HAP-1 (cell line): ENCODE measurements around the gene HIPK2.

Experiments
- DNase-seq, 2 experiments: peaks; one replicate each; pipeline ENCODE4 v3.0.0-alpha.2; 2016 to 2020; ENCODE audit warnings: low spot score in 2 of 2
- H3K27me3 ChIP-seq: fragments of 250-450 bp; sonication (Bioruptor Pico); 2 replicates; pipeline ENCODE4 v1.5.1; 2020; ENCODE audit warnings: low read depth, mild to moderate bottlenecking, moderate library complexity
- H3K36me3 ChIP-seq: fragments of 250-450 bp; sonication (Bioruptor Pico); replicated peaks from 2 replicates; pipeline ENCODE4 v1.5.1; 2020; ENCODE audit warnings: mild to moderate bottlenecking
- H3K4me1 ChIP-seq: fragments of 250-450 bp; sonication (Bioruptor Pico); 2 replicates; pipeline ENCODE4 v1.5.1; 2020; ENCODE audit warnings: mild to moderate bottlenecking
- H3K4me3 ChIP-seq: fragments of 250-450 bp; sonication (Bioruptor Pico); 2 replicates; pipeline ENCODE4 v1.5.1; 2020; ENCODE audit warnings: mild to moderate bottlenecking, moderate library complexity
- H3K9me3 ChIP-seq: fragments of 250-450 bp; sonication (Bioruptor Pico); 2 replicates; pipeline ENCODE4 v1.5.1; 2020; ENCODE audit warnings: mild to moderate bottlenecking, moderate library complexity
- in situ Hi-C: fragments of 300-500 bp; cut with MboI; formaldehyde crosslinking; loops from 3 replicates; pipeline ENCODE4 v1.14.3; 2020; ENCODE audit warnings: low sequenced_read_pairs, inconsistent platforms, mixed read lengths

The HIPK2 gene

GRCh38 chr7:139541600-139542307 is 236.0 kb downstream of the HIPK2 start:
- no peak overlapping the region for H3K4me3 ChIP-seq
- H3K27me3 ChIP-seq, result no peaks in the 10 kb centered on the region
- H3K9me3 ChIP-seq, result no peaks in the 10 kb centered on the region
- in situ Hi-C loops, result no loop called here
- DNase-seq, result no peak
- H3K36me3 ChIP-seq, result no peaks in the 10 kb centered on the region
- H3K4me1 ChIP-seq, result peaks cover 9% of the 10 kb centered on the region

DNA sequence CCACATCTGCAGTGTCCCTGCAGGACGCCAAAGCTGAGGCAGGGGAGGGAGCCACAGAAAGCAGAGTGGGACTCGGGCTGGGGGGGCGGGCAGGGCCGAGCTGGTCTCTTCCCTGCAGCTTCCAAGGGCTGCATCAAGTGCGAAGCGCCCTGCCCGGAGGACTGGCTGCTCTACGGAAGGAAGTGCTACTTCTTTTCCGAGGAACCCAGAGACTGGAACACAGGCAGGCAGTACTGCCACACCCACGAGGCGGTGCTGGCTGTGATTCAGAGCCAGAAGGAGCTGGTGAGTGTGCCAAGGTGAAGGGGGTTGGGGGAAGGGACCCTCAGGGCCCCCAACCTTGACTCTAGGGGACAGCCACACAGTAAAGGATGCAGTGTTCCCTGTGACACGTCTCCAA is 237.6 kb downstream of the HIPK2 start:
- H3K27me3 ChIP-seq, result no peaks in the 10 kb centered on the region
- no peaks in the 10 kb centered on the region for H3K36me3 ChIP-seq
- H3K9me3 ChIP-seq, result no peaks in the 10 kb centered on the region
- in situ Hi-C loops, result no loop called here
- H3K4me1 ChIP-seq, result peaks cover 9% of the 10 kb centered on the region
- H3K4me3 ChIP-seq, result no peak overlapping the region
- no peak for DNase-seq

DNA sequence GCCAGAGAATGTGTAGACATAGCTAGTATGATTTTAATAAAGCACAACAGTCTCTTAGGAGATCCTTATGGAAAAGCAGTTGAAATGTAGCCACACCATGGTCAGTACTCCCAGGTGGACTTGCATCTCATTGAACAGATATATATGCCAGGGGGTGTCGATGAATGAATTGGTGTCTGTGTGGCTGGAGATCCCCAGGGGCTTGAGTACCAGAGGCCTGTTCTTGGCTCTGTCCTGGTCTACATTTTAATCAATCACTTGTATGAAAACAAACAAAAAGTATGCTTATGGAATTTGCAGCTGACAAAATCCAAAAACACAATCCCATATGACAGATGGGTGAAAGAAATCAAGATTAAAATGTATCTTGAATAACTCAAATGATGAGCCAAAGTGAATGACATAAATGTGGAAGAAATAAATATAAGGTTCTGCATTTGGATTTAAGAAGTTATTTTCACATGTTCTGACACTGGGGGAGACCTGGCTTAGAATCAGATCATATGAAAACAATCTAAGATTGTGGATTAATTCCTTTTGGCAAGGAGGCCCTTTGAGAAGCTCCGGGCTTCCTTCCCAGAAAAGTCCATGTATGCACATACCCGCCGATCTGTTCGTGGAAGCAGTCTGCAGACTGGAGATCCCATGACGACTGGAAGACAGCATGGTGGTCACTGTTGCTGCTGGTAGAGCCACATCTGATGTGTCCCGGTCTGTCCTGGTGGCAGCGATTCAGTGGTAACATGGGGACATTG is 238.7 kb downstream of the HIPK2 start:
- peaks cover 9% of the 10 kb centered on the region for H3K4me1 ChIP-seq
- in situ Hi-C loops, result no loop called here
- H3K27me3 ChIP-seq, result no peaks in the 10 kb centered on the region

GRCh38 chr7:139536152-139536551 is 241.6 kb downstream of the HIPK2 start:
- no peaks in the 10 kb centered on the region for H3K9me3 ChIP-seq
- in situ Hi-C loops, result no loop called here
- no peak overlapping the region for H3K4me3 ChIP-seq
- H3K4me1 ChIP-seq, result peaks cover 9% of the 10 kb centered on the region
- H3K36me3 ChIP-seq, result no peaks in the 10 kb centered on the region
- peaks cover 8% of the 10 kb centered on the region for H3K27me3 ChIP-seq
- no peak for DNase-seq

More for the DNA sequence above, 238.7 kb downstream of the HIPK2 start:
- no peak for DNase-seq
- Histone ChIP-seq H3K9me3 (no peaks in the 10 kb centered on the region), H3K4me3 (no peak overlapping the region), H3K36me3 (no peaks in the 10 kb centered on the region)

- H3K4me3 ChIP-seq, result no peak overlapping the region
- no peaks in the 10 kb centered on the region for H3K9me3 ChIP-seq
- H3K36me3 ChIP-seq, result no peaks in the 10 kb centered on the region
- DNase-seq, result no peak
- in situ Hi-C loops, result no loop called here
- H3K27me3 ChIP-seq, result peaks cover 8% of the 10 kb centered on the region
- peaks cover 9% of the 10 kb centered on the region for H3K4me1 ChIP-seq
Measured at GRCh38 chr7:139534966-139535651, 242.7 kb downstream of the HIPK2 start.

GRCh38 chr7:139534096-139534495 is 243.7 kb downstream of the HIPK2 start:
- Histone ChIP-seq H3K36me3 (no peaks in the 10 kb centered on the region), H3K4me3 (no peak overlapping the region), H3K27me3 (peaks cover 8% of the 10 kb centered on the region), H3K4me1 (peaks cover 9% of the 10 kb centered on the region), H3K9me3 (no peaks in the 10 kb centered on the region)
- in situ Hi-C loops, result no loop called here
- DNase-seq, result no peak

- in situ Hi-C loops, result no loop called here
- Histone ChIP-seq H3K27me3 (peaks cover 8% of the 10 kb centered on the region), H3K4me1 (peaks cover 8% of the 10 kb centered on the region), H3K4me3 (no peak overlapping the region), H3K36me3 (no peaks in the 10 kb centered on the region), H3K9me3 (no peaks in the 10 kb centered on the region)
- DNase-seq, result no peak
Measured at GRCh38 chr7:139532636-139533155, 245.1 kb downstream of the HIPK2 start.

- DNase-seq, result no peak
- no peak overlapping the region for H3K4me3 ChIP-seq
- no peaks in the 10 kb centered on the region for H3K4me1 ChIP-seq
- no peaks in the 10 kb centered on the region for H3K9me3 ChIP-seq
- peaks cover 8% of the 10 kb centered on the region for H3K27me3 ChIP-seq
- no peaks in the 10 kb centered on the region for H3K36me3 ChIP-seq
- in situ Hi-C loops, result no loop called here
Measured at GRCh38 chr7:139531094-139531493, 246.7 kb downstream of the HIPK2 start.

DNA sequence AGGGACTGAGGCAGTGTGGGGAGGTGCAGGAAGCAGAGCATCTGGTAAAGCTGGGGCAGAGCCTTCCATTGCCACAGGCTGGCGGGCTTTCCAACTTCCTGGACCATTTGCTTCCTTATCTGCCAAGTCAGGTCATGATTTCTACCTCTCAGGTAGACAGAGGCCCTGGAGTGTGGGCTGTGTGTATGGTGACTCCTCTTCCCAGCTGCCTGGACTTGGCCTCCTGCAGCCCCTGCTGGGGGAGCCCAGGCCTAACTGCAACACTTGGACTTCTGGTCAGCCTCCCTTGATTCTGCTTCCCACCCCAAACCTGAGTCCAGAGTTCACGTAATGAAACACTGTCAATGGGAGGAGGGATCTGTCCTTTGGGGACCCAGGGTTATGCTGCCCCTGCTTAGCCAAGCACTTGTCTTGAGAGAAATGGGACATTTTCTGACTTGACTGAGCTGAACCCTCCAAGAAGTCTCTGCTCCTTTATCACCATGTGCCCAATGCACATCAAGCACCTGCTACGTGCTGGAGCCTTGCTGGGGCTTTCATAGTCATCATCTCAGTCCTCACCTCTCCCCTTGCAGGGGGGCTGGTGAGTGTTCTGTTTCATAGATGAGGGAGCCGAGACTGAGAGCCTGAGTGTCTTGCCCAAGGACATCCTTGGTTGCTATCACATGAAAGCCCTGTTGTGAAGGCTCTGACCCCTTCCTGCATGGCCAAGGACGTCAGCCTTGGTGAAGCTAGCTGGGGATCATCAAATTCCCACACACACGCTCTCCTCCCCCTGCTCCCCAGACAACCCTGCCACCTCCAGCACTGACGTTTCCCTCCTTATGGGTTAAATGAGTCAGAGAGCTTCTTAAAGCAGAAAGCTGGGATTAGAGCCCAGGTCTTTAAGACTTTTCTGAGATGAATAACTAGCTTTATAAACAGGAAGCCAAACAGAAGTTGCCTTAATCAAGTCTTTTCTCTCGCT is 250.9 kb downstream of the HIPK2 start:
- no peaks in the 10 kb centered on the region; the same call in 1 of the 2 replicates for H3K4me1 ChIP-seq
- DNase-seq, result no peak
- no peak overlapping the region for H3K4me3 ChIP-seq
- no peaks in the 10 kb centered on the region for H3K9me3 ChIP-seq
- in situ Hi-C loops, result no loop called here
- H3K27me3 ChIP-seq, result peaks cover 6% of the 10 kb centered on the region; the same call in 1 of the 2 replicates
- no peaks in the 10 kb centered on the region for H3K36me3 ChIP-seq

DNA sequence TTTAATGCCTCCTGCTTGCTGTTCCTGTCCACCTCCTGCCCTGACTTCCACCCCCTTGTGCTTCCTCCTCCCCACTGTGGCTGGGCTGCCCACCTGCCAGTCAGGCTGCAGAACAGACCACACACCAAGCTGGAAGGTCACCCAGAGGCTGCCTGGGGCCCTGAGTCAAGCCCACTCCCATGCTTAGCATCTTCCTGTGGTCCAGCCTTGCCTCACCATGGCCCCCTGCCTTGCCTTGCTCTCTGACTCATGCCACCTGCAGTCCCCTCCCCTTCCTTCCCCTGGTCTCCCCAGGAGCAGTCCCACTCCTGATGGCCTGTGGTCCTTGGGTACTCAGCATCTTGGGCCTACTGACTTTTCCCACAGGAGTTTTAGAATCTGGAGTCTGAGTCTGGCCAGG is 252.0 kb downstream of the HIPK2 start:
- DNase-seq, result no peak
- Histone ChIP-seq H3K27me3 (peaks cover 6% of the 10 kb centered on the region; the same call in 1 of the 2 replicates), H3K4me1 (no peaks in the 10 kb centered on the region; the same call in 1 of the 2 replicates), H3K9me3 (no peaks in the 10 kb centered on the region; the same call in 1 of the 2 replicates), H3K36me3 (no peaks in the 10 kb centered on the region), H3K4me3 (no peak overlapping the region)
- in situ Hi-C loops, result no loop called here

GRCh38 chr7:139525239-139525638 is 252.6 kb downstream of the HIPK2 start:
- in situ Hi-C loops, result no loop called here
- H3K27me3 ChIP-seq, result peaks cover 6% of the 10 kb centered on the region; the same call in 1 of the 2 replicates

DNA sequence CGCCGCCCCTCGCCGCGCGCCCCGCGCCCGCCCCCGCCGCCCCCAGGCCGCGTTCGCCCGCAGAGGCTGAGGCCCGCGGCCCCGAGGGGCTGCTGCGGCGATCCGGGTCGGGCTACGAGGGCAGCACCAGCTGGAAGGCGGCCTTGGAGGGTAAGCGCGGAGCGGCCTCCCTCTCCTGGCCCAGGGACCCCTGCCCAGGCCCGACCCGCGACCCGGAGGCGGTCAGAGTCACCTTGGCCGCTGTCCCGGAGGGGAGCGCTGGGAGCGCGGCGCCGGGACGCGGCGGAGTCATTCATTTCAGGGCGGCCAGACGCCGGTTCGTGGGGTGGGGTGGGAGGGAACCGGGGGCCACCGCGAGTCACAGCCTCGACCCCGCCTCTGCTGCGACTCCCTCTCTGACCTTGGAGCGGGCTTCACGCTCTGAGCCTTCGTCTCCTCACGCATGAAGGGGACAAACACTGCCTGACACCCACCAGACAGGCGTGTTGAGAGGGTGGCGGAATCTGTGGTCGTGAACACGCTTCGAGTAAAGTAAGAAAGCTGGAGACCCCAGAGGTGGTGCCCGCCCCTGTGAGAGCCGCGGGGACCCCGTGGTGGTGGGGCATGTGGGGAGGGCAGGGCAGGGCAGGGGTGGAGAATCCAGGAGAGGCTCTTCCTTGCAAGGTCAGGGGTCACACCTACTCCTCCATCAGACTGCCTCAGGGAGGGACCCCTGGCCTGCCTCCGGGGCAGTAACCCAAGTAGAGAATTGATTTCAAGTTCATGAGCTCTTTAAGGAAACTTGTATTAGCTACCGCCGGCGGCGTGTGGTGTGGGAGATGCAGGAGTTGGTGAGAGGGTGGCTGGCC is 253.6 kb downstream of the HIPK2 start:
- peak overlapping the region; percentile 18; the same call in 1 of the 2 replicates for H3K4me3 ChIP-seq
- H3K36me3 ChIP-seq, result no peaks in the 10 kb centered on the region
- H3K4me1 ChIP-seq, result no peaks in the 10 kb centered on the region; the same call in 1 of the 2 replicates
- in situ Hi-C loops, result no loop called here
- no peak for DNase-seq
- H3K27me3 ChIP-seq, result peaks cover 6% of the 10 kb centered on the region; the same call in 1 of the 2 replicates
- H3K9me3 ChIP-seq, result no peaks in the 10 kb centered on the region; the same call in 1 of the 2 replicates

More at GRCh38 chr7:139525239-139525638, 252.6 kb downstream of the HIPK2 start:
- Histone ChIP-seq H3K4me3 (no peak overlapping the region), H3K9me3 (no peaks in the 10 kb centered on the region; the same call in 1 of the 2 replicates), H3K4me1 (no peaks in the 10 kb centered on the region; the same call in 1 of the 2 replicates), H3K36me3 (no peaks in the 10 kb centered on the region)
- no peak for DNase-seq
